DND-41 (cell line): ENCODE measurements around the gene NFIL3.

Experiments used
- ATAC-seq: fragments of 200-7000 bp; cut with Tn5 transposase; 3 replicates; pipeline ENCODE4 v1.9.1; 2021; ENCODE audit warnings: low read depth; ENCODE audit not compliant: insufficient read depth
- DNase-seq: peaks from one replicate; pipeline ENCODE4 v3.0.0-alpha.2; 2020
- H2AFZ ChIP-seq: 2 replicates; pipeline ENCODE4 v1.6.0; 2012; ENCODE audit warnings: low read depth, low read length
- H3K27ac ChIP-seq: 2 replicates; pipeline ENCODE4 v1.5.1; 2012; ENCODE audit warnings: low read length, inconsistent platforms
- H3K27me3 ChIP-seq: fragments of 200-600 bp; sonication (generic); 2 replicates; pipeline ENCODE4 v1.6.0; 2012; ENCODE audit warnings: low read length, mild to moderate bottlenecking, inconsistent platforms; ENCODE audit not compliant: insufficient read depth, poor library complexity
- H3K36me3 ChIP-seq: 2 replicates; pipeline ENCODE4 v1.5.1; 2012; ENCODE audit warnings: low read length, inconsistent platforms; ENCODE audit not compliant: insufficient read depth
- H3K4me1 ChIP-seq: 2 replicates; pipeline ENCODE4 v1.5.1; 2012; ENCODE audit warnings: mild to moderate bottlenecking, low read length; ENCODE audit not compliant: insufficient read depth
- H3K4me2 ChIP-seq: 2 replicates; pipeline ENCODE4 v1.6.0; 2012; ENCODE audit warnings: mild to moderate bottlenecking, moderate library complexity, low read length, inconsistent platforms; ENCODE audit not compliant: insufficient read depth
- H3K4me3 ChIP-seq, 2 experiments: fragments of 200-600 bp in 1 of 2; shearing (Covaris generic) in 1 of 2; 2 replicates each; pipeline ENCODE4 v1.5.1; 2012 to 2016; ENCODE audit warnings: inconsistent platforms in 2 of 2, low read length in 2 of 2, mild to moderate bottlenecking in 2 of 2, low read depth in 1 of 2, moderate library complexity in 1 of 2
- H3K79me2 ChIP-seq: 2 replicates; pipeline ENCODE4 v1.6.0; 2012; ENCODE audit warnings: low read length, inconsistent platforms; ENCODE audit not compliant: insufficient read depth
- H3K9ac ChIP-seq: 2 replicates; pipeline ENCODE4 v1.6.0; 2012; ENCODE audit warnings: low read depth, mild to moderate bottlenecking, inconsistent platforms, low read length, moderate library complexity
- H3K9me3 ChIP-seq: 2 replicates; pipeline ENCODE4 v1.5.1; 2012; ENCODE audit warnings: low read length, moderate library complexity, mild to moderate bottlenecking, inconsistent platforms; ENCODE audit not compliant: insufficient read depth, severe bottlenecking
- H4K20me1 ChIP-seq: 2 replicates; pipeline ENCODE4 v1.6.0; 2012; ENCODE audit warnings: low read length; ENCODE audit not compliant: insufficient read depth
- EZH2 ChIP-seq: IDR thresholded peaks from 3 replicates; pipeline ENCODE4 v1.6.1; 2012; ENCODE audit warnings: borderline replicate concordance, low read depth, mild to moderate bottlenecking, moderate library complexity, low read length, inconsistent platforms; ENCODE audit not compliant: severe bottlenecking
- TF ChIP-seq, protein P1 (sequence below): IDR thresholded peaks from 2 replicates; pipeline ENCODE4 v1.5.1; 2012; ENCODE audit warnings: borderline replicate concordance, low read length, moderate library complexity, mild to moderate bottlenecking; ENCODE audit not compliant: poor library complexity, severe bottlenecking; ENCODE audit errors: extremely low read depth

The NFIL3 gene

DNA sequence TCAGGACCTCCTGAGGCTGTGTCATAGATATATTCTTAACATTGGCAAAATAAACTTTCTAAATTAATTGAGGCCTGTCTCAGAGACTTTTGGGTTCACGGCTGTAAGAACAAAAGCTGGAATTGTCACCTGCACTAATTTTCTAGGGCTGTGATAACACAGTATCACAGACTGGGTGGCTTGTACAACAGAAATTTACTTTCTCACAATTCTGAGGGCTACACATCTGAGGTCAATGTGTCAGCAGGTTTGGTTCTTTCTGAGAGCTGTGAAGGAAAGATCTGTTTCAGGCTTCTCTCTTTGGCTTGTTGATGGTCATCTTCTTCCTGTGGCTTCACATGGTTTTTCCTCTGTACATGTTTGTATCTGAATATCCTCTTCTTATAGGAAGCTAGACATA, 29.2 kb upstream of the NFIL3 start:
- DNase-seq = no peak
- Histone ChIP-seq H3K9ac (no peak overlapping the region), H3K9me3 (no peaks in the 10 kb centered on the region), H3K79me2 (no peaks in the 10 kb centered on the region), H4K20me1 (no peaks in the 10 kb centered on the region), H3K27ac (no peak overlapping the region), H2AFZ (no peak overlapping the region), H3K4me1 (no peaks in the 10 kb centered on the region), H3K36me3 (no peaks in the 10 kb centered on the region), H3K4me2 (no peak overlapping the region), H3K27me3 (no peaks in the 10 kb centered on the region), H3K4me3 (no peak overlapping the region)
- no peak for ATAC-seq
- no peak for TF ChIP-seq EZH2
- TF ChIP-seq, protein P1, sequence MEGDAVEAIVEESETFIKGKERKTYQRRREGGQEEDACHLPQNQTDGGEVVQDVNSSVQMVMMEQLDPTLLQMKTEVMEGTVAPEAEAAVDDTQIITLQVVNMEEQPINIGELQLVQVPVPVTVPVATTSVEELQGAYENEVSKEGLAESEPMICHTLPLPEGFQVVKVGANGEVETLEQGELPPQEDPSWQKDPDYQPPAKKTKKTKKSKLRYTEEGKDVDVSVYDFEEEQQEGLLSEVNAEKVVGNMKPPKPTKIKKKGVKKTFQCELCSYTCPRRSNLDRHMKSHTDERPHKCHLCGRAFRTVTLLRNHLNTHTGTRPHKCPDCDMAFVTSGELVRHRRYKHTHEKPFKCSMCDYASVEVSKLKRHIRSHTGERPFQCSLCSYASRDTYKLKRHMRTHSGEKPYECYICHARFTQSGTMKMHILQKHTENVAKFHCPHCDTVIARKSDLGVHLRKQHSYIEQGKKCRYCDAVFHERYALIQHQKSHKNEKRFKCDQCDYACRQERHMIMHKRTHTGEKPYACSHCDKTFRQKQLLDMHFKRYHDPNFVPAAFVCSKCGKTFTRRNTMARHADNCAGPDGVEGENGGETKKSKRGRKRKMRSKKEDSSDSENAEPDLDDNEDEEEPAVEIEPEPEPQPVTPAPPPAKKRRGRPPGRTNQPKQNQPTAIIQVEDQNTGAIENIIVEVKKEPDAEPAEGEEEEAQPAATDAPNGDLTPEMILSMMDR = no peak

DNA sequence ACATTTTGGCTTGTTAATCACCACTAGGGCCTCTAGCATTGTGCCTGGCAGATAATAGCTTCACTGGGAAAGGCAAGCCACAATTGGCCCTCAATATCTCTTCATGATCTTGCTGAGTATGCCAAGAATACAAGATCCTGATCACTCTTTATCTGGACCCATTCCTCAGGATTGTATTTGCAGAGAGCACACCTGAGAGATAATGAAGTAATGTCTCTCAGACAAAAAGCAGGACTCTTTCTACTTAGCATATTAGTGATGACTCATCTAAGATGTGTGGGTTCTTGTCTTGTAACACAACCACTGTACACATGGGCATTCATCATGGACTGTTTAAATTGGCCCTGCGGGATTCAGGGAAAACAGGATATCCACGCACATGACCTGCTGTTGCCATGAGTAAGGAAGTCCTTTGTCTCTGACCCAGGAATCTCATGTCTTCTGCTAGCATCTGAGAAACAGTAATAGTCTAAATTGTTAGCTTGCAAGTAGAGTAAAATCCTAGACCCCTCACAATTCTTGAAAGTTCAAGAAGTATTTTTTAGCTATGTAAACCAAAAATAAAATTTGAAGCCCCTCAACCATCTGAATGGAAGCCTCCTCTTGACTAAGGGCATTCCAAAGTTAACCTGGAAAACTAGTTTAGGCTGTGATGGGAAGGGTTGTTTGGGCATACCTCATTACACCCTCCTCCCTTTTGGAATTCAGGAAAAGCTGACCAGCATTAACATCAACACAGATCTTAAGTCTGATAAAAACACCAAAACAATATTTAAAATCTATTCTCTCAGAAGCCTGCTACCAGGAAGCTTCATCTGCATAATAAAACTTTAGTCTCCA, 28.0 kb upstream of the NFIL3 start:
- Histone ChIP-seq H3K79me2 (no peaks in the 10 kb centered on the region), H3K27ac (no peak overlapping the region), H3K9me3 (no peaks in the 10 kb centered on the region), H3K4me1 (no peaks in the 10 kb centered on the region), H3K27me3 (no peaks in the 10 kb centered on the region), H4K20me1 (no peaks in the 10 kb centered on the region), H3K36me3 (no peaks in the 10 kb centered on the region), H3K4me3 (no peak overlapping the region), H3K4me2 (no peak overlapping the region), H3K9ac (no peak overlapping the region), H2AFZ (no peak overlapping the region)
- TF ChIP-seq EZH2 = no peak
- TF ChIP-seq, protein P1 = no peak
- no peak for DNase-seq
- no peak for ATAC-seq

GRCh38 chr9:91445135-91445534, 21.5 kb upstream of the NFIL3 start:
- no peak overlapping the region for H3K4me2 ChIP-seq
- H3K9ac ChIP-seq = no peak overlapping the region
- H3K27me3 ChIP-seq = no peaks in the 10 kb centered on the region
- H3K79me2 ChIP-seq = no peaks in the 10 kb centered on the region
- H3K27ac ChIP-seq = no peak overlapping the region
- ATAC-seq = no peak
- TF ChIP-seq EZH2 = no peak
- TF ChIP-seq, protein P1 = no peak
- H4K20me1 ChIP-seq = no peaks in the 10 kb centered on the region
- no peaks in the 10 kb centered on the region for H3K9me3 ChIP-seq
- no peaks in the 10 kb centered on the region for H3K4me1 ChIP-seq
- no peaks in the 10 kb centered on the region for H3K36me3 ChIP-seq
- no peak overlapping the region for H2AFZ ChIP-seq
- DNase-seq = no peak
- H3K4me3 ChIP-seq = no peak overlapping the region
